ENCODE results near the gene PDIA2.

GRCh38 chr16:247027-247426 is 35.9 kb upstream of the PDIA2 start:
- TF ChIP-seq CTCF (IDR thresholded peaks at IDR 0.05), result no peak
- TF ChIP-seq POLR2A (IDR thresholded peaks at IDR 0.05), result no peak

Data from tibial nerve (tissue), 3 donors.